GM12878 (cell line): ENCODE measurements around the gene MICAL3.

Source experiments
- BMI1 ChIP-seq: fragments of 450-650 bp; IDR thresholded peaks from 2 replicates; pipeline ENCODE4 v1.6.1; 2016; ENCODE audit warnings: mild to moderate bottlenecking, moderate library complexity, borderline replicate concordance
- EGR1 ChIP-seq, 2 experiments: IDR thresholded peaks; 1 replicate in 1 of 2; 2 replicates in 1 of 2; pipeline ENCODE4 v1.6.1; 2011 to 2012; ENCODE audit warnings: low read depth in 2 of 2, low read length in 2 of 2, borderline replicate concordance in 1 of 2, mild to moderate bottlenecking in 1 of 2, moderate library complexity in 1 of 2
- FOXM1 ChIP-seq: IDR thresholded peaks from 2 replicates; pipeline ENCODE4 v1.6.1; 2012; ENCODE audit warnings: low read depth, mild to moderate bottlenecking, inconsistent platforms, low read length, moderate library complexity
- HCFC1 ChIP-seq: fragments of 150-350 bp; IDR thresholded peaks from 2 replicates; pipeline ENCODE4 v1.6.1; 2014; ENCODE audit warnings: low read length
- MXI1 ChIP-seq: fragments of 150-350 bp; IDR thresholded peaks from 2 replicates; pipeline ENCODE4 v1.6.1; 2011; ENCODE audit warnings: low read depth, mild to moderate bottlenecking, inconsistent platforms, low read length, improper control_type of control experiment
- MYC ChIP-seq: IDR thresholded peaks from 2 replicates; pipeline ENCODE4 v1.6.1; 2011; ENCODE audit warnings: mild to moderate bottlenecking, low read length, moderate library complexity, inconsistent platforms; ENCODE audit not compliant: insufficient read depth, insufficient replicate concordance, insufficient read length, severe bottlenecking
- POLR2A ChIP-seq: IDR thresholded peaks from 2 replicates; pipeline ENCODE4 v1.6.1; 2011; ENCODE audit warnings: low read depth, mild to moderate bottlenecking, low read length
- RAD21 ChIP-seq: IDR thresholded peaks from 2 replicates; pipeline ENCODE4 v1.6.1; 2011; ENCODE audit warnings: mild to moderate bottlenecking, low read depth, low read length, moderate library complexity; ENCODE audit not compliant: insufficient read depth
- RBBP5 ChIP-seq: fragments of 200-600 bp; sonication (generic); conservative IDR thresholded peaks from 2 replicates; pipeline ENCODE4 v1.6.1; 2016
- STAT1 ChIP-seq: fragments of 450-650 bp; conservative IDR thresholded peaks from 2 replicates; pipeline ENCODE4 v1.6.1; 2014; ENCODE audit warnings: antibody characterized with exemption, mild to moderate bottlenecking
- TAF1 ChIP-seq: IDR thresholded peaks from 2 replicates; pipeline ENCODE4 v1.6.1; 2011; ENCODE audit warnings: mild to moderate bottlenecking, low read depth, low read length, borderline replicate concordance
- TF ChIP-seq, protein P1 (sequence below): fragments of 450-650 bp; IDR thresholded peaks from 2 replicates; pipeline ENCODE4 v1.6.1; 2017; ENCODE audit warnings: mild to moderate bottlenecking
- TF ChIP-seq, protein P2 (sequence below), 3 experiments: IDR thresholded peaks in 2 of 3; conservative IDR thresholded peaks in 1 of 3; 2 replicates each; pipeline ENCODE4 v1.5.1; 2011; ENCODE audit warnings: low read depth in 3 of 3, low read length in 3 of 3, mild to moderate bottlenecking in 3 of 3, control low read depth in 2 of 3, moderate library complexity in 2 of 3, inconsistent platforms in 1 of 3, mixed read lengths in 1 of 3; ENCODE audit not compliant: control insufficient read depth in 2 of 3, insufficient read depth in 1 of 3; ENCODE audit errors: extremely low read depth in 1 of 3
- TF ChIP-seq, protein P3 (sequence below): IDR thresholded peaks from 2 replicates; pipeline ENCODE4 v1.6.1; 2011; ENCODE audit warnings: low read depth, low read length, improper control_type of control experiment, borderline replicate concordance

DNA sequence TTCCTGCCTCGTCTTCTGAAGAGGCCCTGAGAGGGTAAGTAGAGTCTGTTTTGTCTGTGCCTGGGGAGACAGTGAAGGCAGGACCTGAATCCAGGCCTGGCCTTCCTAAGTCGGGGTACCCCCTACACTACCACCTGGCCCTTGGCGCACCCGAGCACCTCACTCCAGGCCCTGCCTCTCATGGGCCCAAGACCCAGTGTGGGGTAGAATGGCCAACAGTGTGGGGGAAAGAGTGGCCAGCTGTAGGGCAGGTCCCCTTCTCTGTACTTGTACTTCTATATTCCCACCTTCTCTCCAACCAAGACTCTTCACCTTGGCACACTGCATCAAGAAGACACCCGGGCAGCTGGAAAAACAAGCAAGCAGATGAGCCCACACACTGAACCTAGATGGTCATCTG is 227.7 kb downstream of the MICAL3 start:
- TF ChIP-seq BMI1 (no peak), HCFC1 (no peak), MYC (no peak), MXI1 (no peak), STAT1 (no peak), FOXM1 (no peak), POLR2A (no peak), EGR1 (IDR thresholded peaks at IDR 0.05; ENCODE audit: borderline replicate concordance in 1 of 2, low read depth in 2 of 2, low read length in 2 of 2) (no peak), TAF1 (no peak), RBBP5 (no peak), RAD21 (no peak)
- TF ChIP-seq, protein P1, sequence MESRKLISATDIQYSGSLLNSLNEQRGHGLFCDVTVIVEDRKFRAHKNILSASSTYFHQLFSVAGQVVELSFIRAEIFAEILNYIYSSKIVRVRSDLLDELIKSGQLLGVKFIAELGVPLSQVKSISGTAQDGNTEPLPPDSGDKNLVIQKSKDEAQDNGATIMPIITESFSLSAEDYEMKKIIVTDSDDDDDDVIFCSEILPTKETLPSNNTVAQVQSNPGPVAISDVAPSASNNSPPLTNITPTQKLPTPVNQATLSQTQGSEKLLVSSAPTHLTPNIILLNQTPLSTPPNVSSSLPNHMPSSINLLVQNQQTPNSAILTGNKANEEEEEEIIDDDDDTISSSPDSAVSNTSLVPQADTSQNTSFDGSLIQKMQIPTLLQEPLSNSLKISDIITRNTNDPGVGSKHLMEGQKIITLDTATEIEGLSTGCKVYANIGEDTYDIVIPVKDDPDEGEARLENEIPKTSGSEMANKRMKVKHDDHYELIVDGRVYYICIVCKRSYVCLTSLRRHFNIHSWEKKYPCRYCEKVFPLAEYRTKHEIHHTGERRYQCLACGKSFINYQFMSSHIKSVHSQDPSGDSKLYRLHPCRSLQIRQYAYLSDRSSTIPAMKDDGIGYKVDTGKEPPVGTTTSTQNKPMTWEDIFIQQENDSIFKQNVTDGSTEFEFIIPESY = no peak
- TF ChIP-seq, protein P2, sequence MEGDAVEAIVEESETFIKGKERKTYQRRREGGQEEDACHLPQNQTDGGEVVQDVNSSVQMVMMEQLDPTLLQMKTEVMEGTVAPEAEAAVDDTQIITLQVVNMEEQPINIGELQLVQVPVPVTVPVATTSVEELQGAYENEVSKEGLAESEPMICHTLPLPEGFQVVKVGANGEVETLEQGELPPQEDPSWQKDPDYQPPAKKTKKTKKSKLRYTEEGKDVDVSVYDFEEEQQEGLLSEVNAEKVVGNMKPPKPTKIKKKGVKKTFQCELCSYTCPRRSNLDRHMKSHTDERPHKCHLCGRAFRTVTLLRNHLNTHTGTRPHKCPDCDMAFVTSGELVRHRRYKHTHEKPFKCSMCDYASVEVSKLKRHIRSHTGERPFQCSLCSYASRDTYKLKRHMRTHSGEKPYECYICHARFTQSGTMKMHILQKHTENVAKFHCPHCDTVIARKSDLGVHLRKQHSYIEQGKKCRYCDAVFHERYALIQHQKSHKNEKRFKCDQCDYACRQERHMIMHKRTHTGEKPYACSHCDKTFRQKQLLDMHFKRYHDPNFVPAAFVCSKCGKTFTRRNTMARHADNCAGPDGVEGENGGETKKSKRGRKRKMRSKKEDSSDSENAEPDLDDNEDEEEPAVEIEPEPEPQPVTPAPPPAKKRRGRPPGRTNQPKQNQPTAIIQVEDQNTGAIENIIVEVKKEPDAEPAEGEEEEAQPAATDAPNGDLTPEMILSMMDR (IDR thresholded peaks at IDR 0.05 in 2 of 3, conservative IDR thresholded peaks at IDR 0.05 in 1 of 3; ENCODE audit: control insufficient read depth in 2 of 3, extremely low read depth in 1 of 3, insufficient read depth in 1 of 3, low read depth in 3 of 3, low read length in 3 of 3) = no peak
- TF ChIP-seq, protein P3, sequence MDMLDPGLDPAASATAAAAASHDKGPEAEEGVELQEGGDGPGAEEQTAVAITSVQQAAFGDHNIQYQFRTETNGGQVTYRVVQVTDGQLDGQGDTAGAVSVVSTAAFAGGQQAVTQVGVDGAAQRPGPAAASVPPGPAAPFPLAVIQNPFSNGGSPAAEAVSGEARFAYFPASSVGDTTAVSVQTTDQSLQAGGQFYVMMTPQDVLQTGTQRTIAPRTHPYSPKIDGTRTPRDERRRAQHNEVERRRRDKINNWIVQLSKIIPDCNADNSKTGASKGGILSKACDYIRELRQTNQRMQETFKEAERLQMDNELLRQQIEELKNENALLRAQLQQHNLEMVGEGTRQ = no peak
